Lower leg skin (tissue), 4 donors: ENCODE data around the gene APOA5. TPM values are rescaled to one million over a fixed set of nuclear protein-coding genes. Genes with fewer than 3 reads are reported as not detected.

Experiments used
- DNase-seq, 2 donors: peaks; one replicate each; pipeline ENCODE4 v3.0.0-alpha.2; 2019; ENCODE audit warnings: low spot score in 2 of 2
- H3K4me3 ChIP-seq: fragments of 200-600 bp; sonication (generic); 2 replicates; pipeline ENCODE4 v1.5.1; 2017; ENCODE audit warnings: mild to moderate bottlenecking, low read depth; ENCODE audit not compliant: poor library complexity, severe bottlenecking
- POLR2A ChIP-seq, 2 donors: fragments of 450-650 bp; IDR thresholded peaks; one replicate each; pipeline ENCODE4 v1.6.1; 2016 to 2017; ENCODE audit warnings: antibody characterized with exemption in 2 of 2, mild to moderate bottlenecking in 1 of 2, moderate library complexity in 1 of 2
- WGBS, 2 donors: methylation state at CpG; one replicate each; pipeline ENCODE4 v1.1.5; 2018; 5-methylcytosine and 5-hydroxymethylcytosine counted together
- intact Hi-C: fragments of 100-400 bp; cut with DNase I; formaldehyde crosslinking; loops from one replicate; pipeline ENCODE4 v1.15.0; 2023; ENCODE audit warnings: low total_unique reads
- total RNA-seq, 4 donors: library from RNA; depleted of rRNA; stranded (reverse); fragments of >200 nt; gene quantifications; one replicate each; pipeline ENCODE4 v1.1.0, GENCODE V29; 2016
- TF ChIP-seq, protein P1 (sequence below), 3 donors: fragments of 450-650 bp; IDR thresholded peaks; one replicate each; pipeline ENCODE4 v1.5.1; 2016; ENCODE audit warnings: antibody characterized with exemption in 3 of 3, mild to moderate bottlenecking in 3 of 3, moderate library complexity in 2 of 3

APOA5 gene
- total RNA-seq, 4 donors from 2014 or later, result not detected

DNA sequence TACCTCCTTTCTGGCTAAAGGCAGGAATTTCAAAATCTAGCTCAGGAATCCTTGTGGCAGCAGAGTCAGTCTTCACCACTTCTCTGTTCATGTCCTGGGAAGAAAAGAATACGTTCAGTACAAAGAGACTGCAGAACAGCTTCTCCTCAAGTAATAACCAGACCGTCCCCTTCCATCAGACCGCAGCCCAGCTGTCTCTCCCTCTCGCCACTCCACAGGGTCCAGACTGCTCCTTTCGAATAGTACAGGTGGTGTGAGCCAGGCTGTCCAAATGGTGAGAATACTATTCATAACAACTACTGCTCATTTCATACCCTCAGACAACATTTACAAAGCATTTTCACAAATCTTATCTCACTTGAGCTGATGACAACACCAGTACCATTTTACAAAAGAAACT, 4.7 kb downstream of the APOA5 start:
- H3K4me3 ChIP-seq, result peak overlapping the region; percentile 96
- 50 to 69% methylated on average over 5 of the region's 5 CpGs for WGBS, 2 donors
- TF ChIP-seq, protein P1, sequence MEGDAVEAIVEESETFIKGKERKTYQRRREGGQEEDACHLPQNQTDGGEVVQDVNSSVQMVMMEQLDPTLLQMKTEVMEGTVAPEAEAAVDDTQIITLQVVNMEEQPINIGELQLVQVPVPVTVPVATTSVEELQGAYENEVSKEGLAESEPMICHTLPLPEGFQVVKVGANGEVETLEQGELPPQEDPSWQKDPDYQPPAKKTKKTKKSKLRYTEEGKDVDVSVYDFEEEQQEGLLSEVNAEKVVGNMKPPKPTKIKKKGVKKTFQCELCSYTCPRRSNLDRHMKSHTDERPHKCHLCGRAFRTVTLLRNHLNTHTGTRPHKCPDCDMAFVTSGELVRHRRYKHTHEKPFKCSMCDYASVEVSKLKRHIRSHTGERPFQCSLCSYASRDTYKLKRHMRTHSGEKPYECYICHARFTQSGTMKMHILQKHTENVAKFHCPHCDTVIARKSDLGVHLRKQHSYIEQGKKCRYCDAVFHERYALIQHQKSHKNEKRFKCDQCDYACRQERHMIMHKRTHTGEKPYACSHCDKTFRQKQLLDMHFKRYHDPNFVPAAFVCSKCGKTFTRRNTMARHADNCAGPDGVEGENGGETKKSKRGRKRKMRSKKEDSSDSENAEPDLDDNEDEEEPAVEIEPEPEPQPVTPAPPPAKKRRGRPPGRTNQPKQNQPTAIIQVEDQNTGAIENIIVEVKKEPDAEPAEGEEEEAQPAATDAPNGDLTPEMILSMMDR (IDR thresholded peaks at IDR 0.05), result no peak
- TF ChIP-seq POLR2A (IDR thresholded peaks at IDR 0.05), result no peak
- no peak for DNase-seq
- intact Hi-C loops, result no loop called here

DNA sequence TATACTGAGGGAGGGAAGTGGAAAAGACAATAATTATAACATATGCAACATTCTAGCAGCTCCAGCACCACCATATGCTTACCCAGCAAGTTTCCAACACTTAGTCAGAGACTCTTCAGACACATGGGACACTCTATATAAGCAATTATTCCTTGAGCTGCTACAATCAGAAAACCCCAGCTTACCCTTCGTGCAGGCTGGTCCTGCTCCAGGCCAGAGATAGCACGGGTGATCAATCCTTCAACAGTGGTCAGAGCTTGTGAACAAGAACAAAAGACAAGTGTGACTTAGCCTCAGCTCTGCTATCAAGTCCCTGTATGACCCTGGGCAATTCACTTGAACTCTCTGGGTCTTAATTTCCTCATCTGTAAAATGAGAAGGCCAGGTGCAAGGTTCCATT, 5.4 kb downstream of the APOA5 start:
- H3K4me3 ChIP-seq, result no peak overlapping the region
- intact Hi-C loops, result no loop called here
- 89 to 92% methylated on average over 2 of the region's 2 CpGs for WGBS, 2 donors
- no peak for DNase-seq
- TF ChIP-seq, protein P1 (IDR thresholded peaks at IDR 0.05), result no peak
- no peak for TF ChIP-seq POLR2A (IDR thresholded peaks at IDR 0.05)

DNA sequence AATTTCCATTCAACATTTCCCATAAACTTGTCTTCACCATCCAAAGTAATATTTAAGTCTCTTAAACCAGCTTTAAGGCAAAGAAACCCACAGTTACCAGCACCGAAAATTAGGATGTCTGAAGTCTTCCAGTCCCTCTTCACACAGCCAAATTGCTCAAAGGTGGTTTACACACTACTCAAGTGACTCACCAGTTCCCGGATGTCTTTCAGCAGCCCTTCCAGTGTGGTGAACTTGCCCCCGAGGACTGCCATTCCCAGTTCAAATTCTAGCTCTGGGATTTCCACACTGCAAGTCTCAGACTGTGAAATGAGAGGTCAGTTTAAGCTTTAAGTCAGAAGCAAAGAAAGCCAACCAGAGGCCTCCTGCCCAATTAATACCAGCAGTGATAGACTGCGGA, 9.0 kb downstream of the APOA5 start:
- intact Hi-C loops, result no loop called here
- H3K4me3 ChIP-seq, result no peak overlapping the region
- 79 to 93% methylated on average over 4 of the region's 4 CpGs for WGBS, 2 donors
- TF ChIP-seq, protein P1 (IDR thresholded peaks at IDR 0.05), result no peak
- no peak for TF ChIP-seq POLR2A (IDR thresholded peaks at IDR 0.05)
- DNase-seq, result no peak

DNA sequence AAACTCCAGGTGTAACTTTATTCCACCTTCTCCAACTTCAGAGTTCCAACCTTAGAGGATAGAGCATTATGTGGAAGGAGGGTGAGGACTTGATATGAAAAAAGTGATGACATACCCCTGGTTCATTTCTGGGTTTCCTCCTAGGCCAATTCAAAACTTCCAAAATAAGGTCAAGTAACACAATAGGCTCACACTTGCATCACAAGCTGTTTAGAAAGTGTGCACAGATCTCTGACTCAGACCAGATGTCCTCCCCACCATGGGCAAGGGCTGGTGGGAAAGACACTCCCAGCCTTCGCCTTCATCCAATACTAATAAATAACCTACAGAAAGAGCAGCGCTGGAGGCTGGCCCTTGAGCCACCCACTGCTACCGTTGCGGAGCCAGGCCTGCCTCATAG, 13.1 kb downstream of the APOA5 start:
- WGBS, 2 donors, result 91 to 94% methylated on average over 4 of the region's 4 CpGs
- intact Hi-C loops, result no loop called here

DNA sequence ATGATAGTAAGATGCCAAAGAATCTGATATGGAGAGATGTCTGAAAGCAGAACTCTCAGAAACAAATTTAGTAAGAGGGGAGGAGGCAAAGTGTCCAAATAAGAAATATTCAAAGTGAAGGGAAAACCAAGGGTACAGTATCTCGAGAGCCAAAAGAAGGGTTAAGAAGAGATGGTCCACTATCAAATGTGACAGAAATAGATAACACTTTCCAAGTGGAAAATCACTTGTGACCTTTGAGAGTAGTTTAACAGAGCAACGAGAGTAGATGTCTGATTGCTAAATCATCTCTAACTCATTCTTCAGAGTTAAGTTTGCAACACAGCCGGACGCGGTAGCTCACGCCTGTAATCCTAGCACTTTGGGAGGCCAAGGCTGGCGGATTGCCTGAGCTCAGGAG, 14.6 kb downstream of the APOA5 start:
- TF ChIP-seq, protein P1 (IDR thresholded peaks at IDR 0.05), result no peak
- TF ChIP-seq POLR2A (IDR thresholded peaks at IDR 0.05), result no peak
- no peak overlapping the region for H3K4me3 ChIP-seq
- no peak for DNase-seq
- 87% methylated on average over 7 of the region's 7 CpGs for WGBS, 2 donors
- intact Hi-C loops, result no loop called here

More for the DNA sequence above, 13.1 kb downstream of the APOA5 start:
- DNase-seq, result no peak
- H3K4me3 ChIP-seq, result no peak overlapping the region
- TF ChIP-seq, protein P1 (IDR thresholded peaks at IDR 0.05), result no peak
- TF ChIP-seq POLR2A (IDR thresholded peaks at IDR 0.05), result no peak

DNA sequence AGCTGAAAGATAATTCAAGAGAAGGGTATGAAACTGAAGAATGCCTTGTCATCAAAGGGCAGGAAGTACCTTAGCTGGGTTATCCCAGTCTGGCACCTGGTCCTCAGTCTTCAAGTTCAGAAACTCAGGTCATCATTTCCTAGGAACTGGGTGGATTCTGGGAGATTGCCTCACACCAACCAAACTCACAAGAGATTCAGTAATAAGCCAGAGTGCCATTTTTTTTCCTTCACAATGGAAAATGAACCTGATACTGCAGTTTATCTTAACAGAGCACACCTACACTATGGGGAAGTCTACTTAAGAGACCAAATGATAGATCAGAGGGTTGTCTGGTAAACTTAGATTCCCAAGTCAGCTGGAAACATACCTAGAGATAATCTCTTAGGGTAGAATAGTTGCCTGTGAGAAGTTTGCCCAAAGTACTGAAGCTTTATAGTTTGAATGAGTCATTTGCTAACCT, 15.1 kb downstream of the APOA5 start:
- H3K4me3 ChIP-seq, result no peak overlapping the region
- TF ChIP-seq POLR2A (IDR thresholded peaks at IDR 0.05), result no peak
- TF ChIP-seq, protein P1 (IDR thresholded peaks at IDR 0.05), result no peak
- intact Hi-C loops, result no loop called here
- no peak for DNase-seq
